Astrocyte of the spinal cord (primary cell): Measurements from ENCODE around the gene CEP83.

Experiments used
- DNase-seq: peaks from one replicate; pipeline ENCODE4 v3.0.0; 2011; ENCODE audit warnings: low read depth, low spot score
- H3K4me3 ChIP-seq: 2 replicates; pipeline ENCODE4 v1.5.1; 2011; ENCODE audit warnings: low read depth, mild to moderate bottlenecking, low read length, moderate library complexity
- CTCF ChIP-seq: IDR thresholded peaks from 2 replicates; pipeline ENCODE4 v1.5.1; 2012; ENCODE audit warnings: low read depth, mild to moderate bottlenecking, low read length, inconsistent platforms
- in situ Hi-C: cut with HindIII; loops from 2 replicates; pipeline ENCODE4 v1.10.0; 2017; ENCODE audit warnings: low sequenced_read_pairs

CEP83 gene

GRCh38 chr12:94260717-94261116 is 198.9 kb downstream of the CEP83 start:
- no peak for DNase-seq
- no peak for TF ChIP-seq CTCF
- in situ Hi-C loops = no loop called here
- H3K4me3 ChIP-seq = no peak overlapping the region

GRCh38 chr12:94260017-94260416 is 199.7 kb downstream of the CEP83 start:
- in situ Hi-C loops = no loop called here
- no peak overlapping the region for H3K4me3 ChIP-seq
- no peak for TF ChIP-seq CTCF
- no peak for DNase-seq

- H3K4me3 ChIP-seq = no peak overlapping the region
- TF ChIP-seq CTCF = no peak
- in situ Hi-C loops = no loop called here
- DNase-seq = no peak
Observed at GRCh38 chr12:94258593-94258992, 201.1 kb downstream of the CEP83 start.
